K562 (cell line): ENCODE results near the gene FCRL6.

Experiments used
- EHMT2 ChIP-seq: fragments of 450-650 bp; IDR thresholded peaks from 2 replicates; pipeline ENCODE4 v1.6.1; 2018; ENCODE audit warnings: antibody characterized with exemption
- ZNF311 ChIP-seq: fragments of 250-450 bp; sonication (Bioruptor Pico); IDR thresholded peaks from 2 replicates; pipeline ENCODE4 v1.4.0; 2020; ENCODE audit warnings: mild to moderate bottlenecking, moderate library complexity
- TF ChIP-seq, protein P1 (sequence below), 3 experiments: IDR thresholded peaks in 2 of 3; conservative IDR thresholded peaks in 1 of 3; 2 replicates each; pipeline ENCODE4 v1.5.1; 2011 to 2012; ENCODE audit warnings: low read length in 3 of 3, mild to moderate bottlenecking in 3 of 3, control low read depth in 2 of 3, improper control_type of control experiment in 1 of 3, inconsistent platforms in 1 of 3, low read depth in 1 of 3, mixed read lengths in 1 of 3, moderate library complexity in 1 of 3; ENCODE audit not compliant: insufficient read depth in 2 of 3

DNA sequence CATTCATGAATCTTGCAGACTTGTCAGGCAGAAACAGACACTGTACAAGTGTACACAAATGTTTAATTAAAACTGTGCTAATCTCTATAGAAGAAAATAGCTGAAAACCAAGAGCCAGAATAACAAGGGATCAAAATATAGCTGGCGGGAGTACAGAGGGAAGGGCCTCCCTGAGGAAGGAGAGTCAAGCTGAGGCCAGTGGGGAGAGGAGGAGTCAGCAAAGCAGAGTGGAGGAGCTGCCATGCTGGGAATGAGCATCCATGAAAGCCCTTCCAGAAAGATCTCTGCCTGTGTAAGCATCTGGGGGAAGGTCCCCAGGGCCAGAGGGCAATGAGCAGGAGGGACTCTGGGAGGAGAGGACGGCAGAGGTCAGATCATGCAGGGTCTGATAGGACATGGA is 39.6 kb downstream of the FCRL6 start:
- TF ChIP-seq ZNF311 (CRISPR knock-in tag), result no peak
- TF ChIP-seq, protein P1, sequence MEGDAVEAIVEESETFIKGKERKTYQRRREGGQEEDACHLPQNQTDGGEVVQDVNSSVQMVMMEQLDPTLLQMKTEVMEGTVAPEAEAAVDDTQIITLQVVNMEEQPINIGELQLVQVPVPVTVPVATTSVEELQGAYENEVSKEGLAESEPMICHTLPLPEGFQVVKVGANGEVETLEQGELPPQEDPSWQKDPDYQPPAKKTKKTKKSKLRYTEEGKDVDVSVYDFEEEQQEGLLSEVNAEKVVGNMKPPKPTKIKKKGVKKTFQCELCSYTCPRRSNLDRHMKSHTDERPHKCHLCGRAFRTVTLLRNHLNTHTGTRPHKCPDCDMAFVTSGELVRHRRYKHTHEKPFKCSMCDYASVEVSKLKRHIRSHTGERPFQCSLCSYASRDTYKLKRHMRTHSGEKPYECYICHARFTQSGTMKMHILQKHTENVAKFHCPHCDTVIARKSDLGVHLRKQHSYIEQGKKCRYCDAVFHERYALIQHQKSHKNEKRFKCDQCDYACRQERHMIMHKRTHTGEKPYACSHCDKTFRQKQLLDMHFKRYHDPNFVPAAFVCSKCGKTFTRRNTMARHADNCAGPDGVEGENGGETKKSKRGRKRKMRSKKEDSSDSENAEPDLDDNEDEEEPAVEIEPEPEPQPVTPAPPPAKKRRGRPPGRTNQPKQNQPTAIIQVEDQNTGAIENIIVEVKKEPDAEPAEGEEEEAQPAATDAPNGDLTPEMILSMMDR (IDR thresholded peaks at IDR 0.05 in 2 of 3, conservative IDR thresholded peaks at IDR 0.05 in 1 of 3; ENCODE audit: insufficient read depth in 2 of 3, low read depth in 1 of 3, low read length in 3 of 3), result no peak
- no peak for TF ChIP-seq EHMT2
